Activated CD4-positive, alpha-beta T cell treated with anti-CD3 and anti-CD28 coated beads for 36 hours (primary cell): ENCODE measurements around the gene SPHK1. TPM values are rescaled to one million over a fixed set of nuclear protein-coding genes. Genes with fewer than 3 reads are reported as not detected.
A peak's percentile ranks its signal among the peaks of the same experiment; 100 is the strongest.
"Not testable (repeated sequence)": the region's sequence is repeated elsewhere in the genome, so short reads cannot be mapped to it uniquely, and the experiment has no call there.

ENCODE experiments used
- ATAC-seq: fragments of 200-7000 bp; cut with Tn5 transposase; one replicate; pipeline ENCODE4 v1.10.0; 2021; ENCODE audit warnings: mild to moderate bottlenecking, moderate library complexity
- CTCF ChIA-PET: fragments of 350-600 bp; sonication (Branson Sonifier 250); formaldehyde crosslinking; loops from one replicate; lab custom pipeline; 2021; ENCODE audit warnings: antibody characterized with exemption; lab: Charles Lee
- POLR2A ChIA-PET: fragments of 350-600 bp; sonication (Branson Sonifier 250); formaldehyde crosslinking; loops from one replicate; lab custom pipeline; 2021; ENCODE audit warnings: antibody characterized with exemption, inconsistent platforms; lab: Charles Lee
- DNase-seq: peaks from one replicate; pipeline ENCODE4 v3.0.0-alpha.2; 2020
- H3K27ac Mint-ChIP-seq: one replicate; pipeline ENCODE4 v1.8.0; 2021; ENCODE audit warnings: mixed read lengths
- H3K27me3 Mint-ChIP-seq: one replicate; pipeline ENCODE4 v1.8.0; 2021; ENCODE audit warnings: mixed read lengths
- H3K36me3 Mint-ChIP-seq: one replicate; pipeline ENCODE4 v1.8.0; 2021; ENCODE audit warnings: low read depth, mixed read lengths
- H3K4me1 Mint-ChIP-seq: one replicate; pipeline ENCODE4 v1.8.0; 2021; ENCODE audit warnings: mixed read lengths
- H3K4me3 Mint-ChIP-seq: one replicate; pipeline ENCODE4 v1.8.0; 2021; ENCODE audit warnings: mild to moderate bottlenecking, moderate library complexity, mixed read lengths
- H3K9me3 Mint-ChIP-seq: one replicate; pipeline ENCODE4 v1.8.0; 2021; ENCODE audit warnings: low read depth, mixed read lengths
- intact Hi-C, 2 experiments: fragments of 100-400 bp; cut with DNase I in 1 of 2; cut with micrococcal nuclease in 1 of 2; formaldehyde crosslinking; loops; one replicate each; pipeline versions ENCODE4 v1.14.2 to v1.15.1; 2022 to 2024; cut with DNase I, micrococcal nuclease
- total RNA-seq, 2 experiments: library from RNA; stranded (reverse); gene quantifications; one replicate each; pipeline ENCODE4 v1.2.3, GENCODE V29; 2021

SPHK1 gene
- total RNA-seq, 2 experiments from 2014 or later, result 7.4 to 11.7 TPM

DNA sequence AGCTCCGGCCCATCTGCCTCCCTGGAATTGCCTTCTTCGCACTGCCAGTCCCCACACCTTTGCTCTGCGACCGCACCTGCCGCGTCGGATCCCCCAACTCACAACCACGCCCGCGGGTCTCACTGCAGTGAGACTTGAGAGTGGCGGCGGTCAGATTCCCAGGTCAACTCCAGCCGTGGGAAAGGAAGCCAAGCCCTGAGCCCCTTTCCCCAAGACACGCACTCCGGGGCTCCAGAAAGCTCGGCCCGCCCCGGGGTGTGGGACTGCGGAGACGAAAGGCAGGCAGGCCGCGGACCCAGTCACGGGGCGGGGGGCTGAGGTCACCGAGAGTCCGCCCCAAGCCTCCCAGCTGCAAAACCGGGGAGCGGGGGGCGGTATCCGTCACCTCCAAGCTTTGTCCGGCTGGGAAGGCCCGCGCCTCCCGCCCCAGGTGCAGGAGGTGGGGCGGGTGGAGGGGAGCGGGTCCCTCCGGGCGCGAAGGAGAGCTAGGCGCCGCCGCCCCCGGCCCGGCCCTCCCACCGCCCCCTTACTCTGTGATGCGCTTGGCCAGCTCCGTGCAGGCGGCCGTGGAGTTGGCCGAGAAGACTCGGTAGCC is 31.3 kb upstream of the SPHK1 start:
- H3K4me1 Mint-ChIP-seq, result peaks cover 18% of the 10 kb centered on the region
- intact Hi-C loops, result loop anchor here in 1 of 2 experiments (1.0 to 2.0 kb wide), 8 partner anchors 30 to 498 kb away; partner anchors contain the start of genes MRPL38, RHBDF2, SRP68 and UBE2O

GRCh38 chr17:76353599-76354316 is 30.7 kb upstream of the SPHK1 start, which contains the start of gene PRPSAP1:
TSS of gene PRPSAP1 (minus strand) at chr17:76353916. CDS start at chr17:76353703, 213 bp downstream.
- peak within 1 kb of the TSS; percentile 78 for H3K4me3 Mint-ChIP-seq

More for the DNA sequence above, 31.3 kb upstream of the SPHK1 start:
- H3K27me3 Mint-ChIP-seq, result no peaks in the 10 kb centered on the region
- DNase-seq (peak; percentile 41), ATAC-seq (no peak)
- H3K9me3 Mint-ChIP-seq, result no peaks in the 10 kb centered on the region
- ChIA-PET POLR2A (interaction anchor here (0.8 kb wide), 2 partner anchors 18 to 34 kb away, joined by 5 read pairs; no protein-coding TSS in a partner anchor), CTCF (interaction anchor here (0.6 to 4.2 kb wide), 12 partner anchors 9 to 1030 kb away, joined by 3 to 43 read pairs (median 3); partner anchors contain the start of gene SPHK1)
- no peak overlapping the region for H3K27ac Mint-ChIP-seq
- H3K36me3 Mint-ChIP-seq, result no peaks in the 10 kb centered on the region
- peak overlapping the region; percentile 78 for H3K4me3 Mint-ChIP-seq

GRCh38 chr17:76354317-76354729 is 30.1 kb upstream of the SPHK1 start:
- ATAC-seq (no peak), DNase-seq (no peak)
- Mint-ChIP-seq H3K4me3 (peak overlapping the region; percentile 78), H3K4me1 (peaks cover 18% of the 10 kb centered on the region), H3K36me3 (no peaks in the 10 kb centered on the region), H3K9me3 (no peaks in the 10 kb centered on the region), H3K27ac (peak overlapping the region; percentile 96), H3K27me3 (no peaks in the 10 kb centered on the region)
- ChIA-PET CTCF (interaction anchor here (0.6 to 4.2 kb wide), 7 partner anchors 21 to 204 kb away, joined by 3 to 43 read pairs (median 4); partner anchors contain the start of gene SPHK1), POLR2A (interaction anchor here (0.6 kb wide), 2 partner anchors 576 to 1604 kb away, joined by 3 to 5 read pairs; partner anchors contain the start of gene TNRC6C)
- intact Hi-C loops, result loop anchor here (1.0 to 2.0 kb wide), 4 partner anchors 30 to 414 kb away; partner anchors contain the start of genes EXOC7 (in 1 of the 2), FBF1 (in 1 of the 2), JMJD6 (in 1 of the 2) and METTL23 (in 1 of the 2)

More at GRCh38 chr17:76353599-76354316, 30.7 kb upstream of the SPHK1 start, which contains the start of gene PRPSAP1:
- CTCF ChIA-PET, result interaction anchor here (0.6 to 4.2 kb wide), 14 partner anchors 8 to 1031 kb away, joined by 3 to 43 read pairs (median 3); partner anchors contain the start of gene SPHK1
- Mint-ChIP-seq H3K4me1 (peaks cover 18% of the 10 kb centered on the region), H3K36me3 (no peaks in the 10 kb centered on the region), H3K27ac (peak within 1 kb of the TSS; percentile 96), H3K9me3 (no peaks in the 10 kb centered on the region), H3K27me3 (no peaks in the 10 kb centered on the region)
- intact Hi-C loops, result loop anchor here (1.0 to 2.0 kb wide), 12 partner anchors 30 to 498 kb away; partner anchors contain the start of genes EXOC7 (in 1 of the 2), FBF1 (in 1 of the 2), JMJD6 (in 1 of the 2) and METTL23 (in 1 of the 2)
- ATAC-seq (peak; percentile 97), DNase-seq (peak; percentile 88)
- POLR2A ChIA-PET, result interaction anchor here (0.6 to 0.8 kb wide), 3 partner anchors 17 to 1605 kb away, joined by 3 to 5 read pairs (median 5); partner anchors contain the start of gene TNRC6C

- H3K27me3 Mint-ChIP-seq, result no peaks in the 10 kb centered on the region
- peak overlapping the region; percentile 78 for H3K4me3 Mint-ChIP-seq
- H3K9me3 Mint-ChIP-seq, result no peaks in the 10 kb centered on the region
- H3K36me3 Mint-ChIP-seq, result no peaks in the 10 kb centered on the region
- H3K4me1 Mint-ChIP-seq, result peaks cover 18% of the 10 kb centered on the region
- intact Hi-C loops, result loop anchor here (1.0 to 2.0 kb wide), 4 partner anchors 30 to 414 kb away; partner anchors contain the start of genes EXOC7 (in 1 of the 2), FBF1 (in 1 of the 2), JMJD6 (in 1 of the 2) and METTL23 (in 1 of the 2)
- H3K27ac Mint-ChIP-seq, result no peak overlapping the region
- no peak for ATAC-seq
- DNase-seq, result peak; percentile 14
- CTCF ChIA-PET, result interaction anchor here (0.6 to 4.2 kb wide), 3 partner anchors 21 to 99 kb away, joined by 4 to 43 read pairs (median 5); partner anchors contain the start of gene SPHK1
- POLR2A ChIA-PET, result interaction anchor here (0.6 kb wide), 2 partner anchors 10 to 576 kb away, joined by 3 to 5 read pairs; no protein-coding TSS in a partner anchor
Observed at GRCh38 chr17:76354747-76355310, 29.6 kb upstream of the SPHK1 start.

- DNase-seq, result no peak
- ChIA-PET CTCF (interaction anchor here (0.8 to 0.9 kb wide), 2 partner anchors 17 to 421 kb away, joined by 3 read pairs; no protein-coding TSS in a partner anchor), POLR2A (no interaction called here)
- H3K27ac Mint-ChIP-seq, result no peak overlapping the region
- peaks cover 12% of the 10 kb centered on the region for H3K4me1 Mint-ChIP-seq
- no peaks in the 10 kb centered on the region for H3K36me3 Mint-ChIP-seq
- no peak overlapping the region for H3K4me3 Mint-ChIP-seq
- no peak for ATAC-seq
- intact Hi-C loops, result no loop called here
- H3K27me3 Mint-ChIP-seq, result no peaks in the 10 kb centered on the region
- H3K9me3 Mint-ChIP-seq, result no peaks in the 10 kb centered on the region
Observed at GRCh38 chr17:76356803-76357456, 27.5 kb upstream of the SPHK1 start.

DNA sequence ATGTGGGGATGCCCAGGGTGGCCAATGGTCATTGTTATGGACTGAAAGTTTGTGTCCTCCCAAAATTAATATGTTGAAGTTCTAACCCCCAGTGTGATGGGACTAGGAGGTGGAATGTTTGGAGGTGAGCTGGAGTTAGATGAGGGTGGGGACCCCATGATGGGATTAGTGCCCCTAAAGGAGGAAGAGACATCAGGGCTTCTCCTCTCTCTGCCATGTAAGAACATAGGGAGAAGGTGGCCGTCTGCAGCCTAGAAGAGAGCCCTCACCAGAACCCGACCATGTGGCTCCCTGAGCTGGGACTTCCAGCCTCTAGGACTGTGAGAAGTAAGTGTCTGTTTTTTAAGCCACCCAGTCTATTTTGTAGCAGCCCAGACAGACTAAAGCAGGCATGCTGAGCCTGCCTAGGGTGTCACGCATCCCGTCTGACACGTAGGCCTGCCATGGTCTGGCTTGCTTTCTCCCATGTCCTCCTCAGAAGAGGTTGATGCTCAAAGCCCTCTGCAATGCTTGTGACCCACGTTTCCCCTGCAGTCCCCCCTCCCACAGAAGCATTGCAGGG is 26.7 kb upstream of the SPHK1 start:
- Mint-ChIP-seq H3K9me3 (no peaks in the 10 kb centered on the region), H3K4me1 (peaks cover 7% of the 10 kb centered on the region), H3K36me3 (no peaks in the 10 kb centered on the region), H3K27me3 (no peaks in the 10 kb centered on the region), H3K27ac (no peak overlapping the region), H3K4me3 (no peak overlapping the region)
- CTCF ChIA-PET, result interaction anchor here (0.6 to 0.8 kb wide), 3 partner anchors 40 to 422 kb away, joined by 3 to 5 read pairs (median 3); no protein-coding TSS in a partner anchor
- DNase-seq (no peak), ATAC-seq (no peak)
- POLR2A ChIA-PET, result no interaction called here
- intact Hi-C loops, result no loop called here

DNA sequence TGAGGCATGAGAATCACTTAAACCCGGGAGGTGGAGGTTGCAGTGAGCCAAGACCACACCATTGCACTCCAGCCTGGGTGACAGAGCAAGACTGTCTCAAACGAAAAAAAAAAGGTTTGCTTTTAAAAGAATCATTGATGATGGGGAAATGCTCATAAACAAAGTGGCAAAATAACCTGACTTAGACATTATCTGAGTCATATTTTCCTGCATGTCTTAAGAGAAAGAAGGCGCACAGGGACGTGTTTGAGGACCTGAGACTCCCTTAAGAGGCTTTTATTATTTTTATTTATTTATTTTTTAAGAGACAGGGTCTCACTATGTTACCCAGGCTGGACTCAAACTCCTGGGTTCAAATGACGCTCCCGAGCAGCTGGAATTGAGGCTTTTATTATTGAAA is 25.0 kb upstream of the SPHK1 start:
- Mint-ChIP-seq H3K4me3 (no peak overlapping the region), H3K27me3 (no peaks in the 10 kb centered on the region), H3K27ac (no peak overlapping the region), H3K36me3 (no peaks in the 10 kb centered on the region), H3K4me1 (peaks cover 4% of the 10 kb centered on the region), H3K9me3 (no peaks in the 10 kb centered on the region)
- ChIA-PET CTCF (interaction anchor here (1.3 kb wide), 1 partner anchor 39 kb away, joined by 4 read pairs; no protein-coding TSS in a partner anchor), POLR2A (no interaction called here)
- ATAC-seq, result peak; percentile 26
- intact Hi-C loops, result no loop called here
- no peak for DNase-seq

- H3K27me3 Mint-ChIP-seq, H3K9me3 Mint-ChIP-seq, intact Hi-C loops, ATAC-seq, POLR2A ChIA-PET, H3K4me3 Mint-ChIP-seq, H3K27ac Mint-ChIP-seq, H3K36me3 Mint-ChIP-seq, DNase-seq, H3K4me1 Mint-ChIP-seq: not testable (repeated sequence)
- CTCF ChIA-PET, result interaction anchor here (0.6 to 1.3 kb wide), 2 partner anchors 38 to 709 kb away, joined by 3 to 4 read pairs; no protein-coding TSS in a partner anchor
Observed at GRCh38 chr17:76359776-76360175, 24.6 kb upstream of the SPHK1 start.

- ATAC-seq, result no peak
- Mint-ChIP-seq H3K4me1 (no peaks in the 10 kb centered on the region), H3K4me3 (no peak overlapping the region), H3K27me3 (no peaks in the 10 kb centered on the region), H3K27ac (no peak overlapping the region), H3K9me3 (no peaks in the 10 kb centered on the region), H3K36me3 (no peaks in the 10 kb centered on the region)
- CTCF ChIA-PET, result interaction anchor here (0.7 kb wide), 1 partner anchor 55 kb away, joined by 6 read pairs; no protein-coding TSS in a partner anchor
- intact Hi-C loops, result no loop called here
- no peak for DNase-seq
- POLR2A ChIA-PET, result no interaction called here
Observed at GRCh38 chr17:76360461-76360860, 23.9 kb upstream of the SPHK1 start.
